Activated naive CD4-positive, alpha-beta T cell (primary cell): Measurements from ENCODE around the gene RNPEP.
"Not testable (repeated sequence)": the region's sequence is repeated elsewhere in the genome, so short reads cannot be mapped to it uniquely, and the experiment has no call there.

ENCODE experiments used
- DNase-seq, 4 experiments: peaks; one replicate each; lab custom pipeline; 2025; lab: John Stamatoyannopoulos, UW

Gene RNPEP

DNA sequence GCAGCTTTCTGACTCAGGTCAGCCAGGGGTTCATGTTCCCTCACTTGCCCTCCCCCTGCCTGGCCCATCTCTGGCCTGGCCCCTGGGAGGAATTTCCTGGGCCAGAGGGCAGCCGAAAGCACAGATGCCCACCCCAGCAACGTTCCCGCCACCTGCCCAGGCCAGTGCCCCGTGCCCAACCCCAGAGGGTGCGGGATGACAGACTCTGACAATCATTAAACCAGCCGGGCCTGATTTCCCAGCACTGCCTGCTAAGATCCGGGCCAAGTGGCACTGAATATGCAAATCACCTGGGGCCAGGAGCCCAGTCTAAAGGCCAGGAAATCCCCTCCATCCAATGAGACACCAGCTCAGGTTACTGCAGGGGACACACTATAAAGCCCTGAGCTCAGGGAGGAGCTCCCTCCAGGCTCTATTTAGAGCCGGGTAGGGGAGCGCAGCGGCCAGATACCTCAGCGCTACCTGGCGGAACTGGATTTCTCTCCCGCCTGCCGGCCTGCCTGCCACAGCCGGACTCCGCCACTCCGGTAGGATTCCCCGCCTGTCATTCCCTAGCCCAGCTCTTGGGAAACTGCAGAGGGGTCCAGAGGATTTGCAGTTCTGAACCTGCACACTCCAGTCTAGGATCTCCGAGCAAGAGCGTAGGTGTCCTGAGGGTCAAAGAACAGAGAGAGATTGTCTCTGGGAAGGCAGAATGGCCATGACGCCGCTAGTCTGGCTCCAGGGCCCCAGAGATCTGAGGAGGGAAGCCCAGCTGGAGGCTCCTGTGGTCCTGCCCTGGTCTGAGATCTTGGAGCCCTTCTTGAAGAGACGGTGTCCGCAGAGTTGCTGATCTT lies 27.9 kb downstream of the RNPEP start, which contains the start of gene ELF3:
Gene ELF3 (plus strand): TSS at position 408 of the 836 bp plus-strand sequence. CDS start 550 bp downstream, outside the sequence.
- DNase-seq, result no peak

DNA sequence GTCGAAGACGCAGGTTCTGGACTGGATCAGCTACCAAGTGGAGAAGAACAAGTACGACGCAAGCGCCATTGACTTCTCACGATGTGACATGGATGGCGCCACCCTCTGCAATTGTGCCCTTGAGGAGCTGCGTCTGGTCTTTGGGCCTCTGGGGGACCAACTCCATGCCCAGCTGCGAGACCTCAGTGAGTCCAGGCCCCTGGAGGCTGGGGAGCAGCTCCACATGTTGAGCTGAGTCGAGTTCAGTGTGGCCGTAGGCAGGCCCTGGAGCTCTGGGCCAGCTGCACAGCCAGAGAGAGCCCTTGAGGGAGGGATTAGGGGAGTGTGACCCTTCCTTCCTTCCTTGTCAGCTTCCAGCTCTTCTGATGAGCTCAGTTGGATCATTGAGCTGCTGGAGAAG lies 29.5 kb downstream of the RNPEP start:
- no peak for DNase-seq

DNA sequence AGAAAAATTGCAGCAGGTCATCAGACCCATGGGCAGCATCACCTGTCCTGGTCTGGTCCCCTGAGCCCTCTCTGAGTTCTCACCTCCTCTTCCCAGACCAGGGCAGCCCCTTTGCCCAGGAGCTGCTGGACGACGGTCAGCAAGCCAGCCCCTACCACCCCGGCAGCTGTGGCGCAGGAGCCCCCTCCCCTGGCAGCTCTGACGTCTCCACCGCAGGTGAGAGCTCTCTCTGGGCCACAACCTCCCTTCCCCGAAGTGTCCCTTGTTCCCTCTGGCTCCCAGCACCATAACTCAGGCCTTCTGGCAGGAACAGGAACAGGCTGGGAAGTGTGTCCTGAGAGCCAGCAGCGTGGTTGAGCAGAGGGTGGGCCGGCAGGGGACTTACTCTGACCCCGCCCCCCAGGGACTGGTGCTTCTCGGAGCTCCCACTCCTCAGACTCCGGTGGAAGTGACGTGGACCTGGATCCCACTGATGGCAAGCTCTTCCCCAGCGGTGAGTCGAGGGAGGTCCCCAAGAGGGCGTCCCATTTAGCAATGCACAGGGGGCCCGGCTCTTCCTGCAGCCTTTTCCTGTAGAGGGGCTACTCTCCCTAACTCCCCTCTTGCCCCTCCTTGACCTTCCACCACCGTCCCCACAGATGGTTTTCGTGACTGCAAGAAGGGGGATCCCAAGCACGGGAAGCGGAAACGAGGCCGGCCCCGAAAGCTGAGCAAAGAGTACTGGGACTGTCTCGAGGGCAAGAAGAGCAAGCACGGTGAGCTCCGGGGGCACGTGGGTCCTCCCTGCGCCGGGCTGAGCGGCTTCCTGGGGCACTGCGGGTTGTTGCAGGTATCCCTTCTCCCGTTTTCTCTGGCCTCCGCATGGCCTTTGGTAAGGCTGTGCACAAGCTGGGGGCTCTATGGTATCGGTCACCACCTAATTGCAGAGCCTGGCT lies 30.4 kb downstream of the RNPEP start:
- no peak for DNase-seq

DNA sequence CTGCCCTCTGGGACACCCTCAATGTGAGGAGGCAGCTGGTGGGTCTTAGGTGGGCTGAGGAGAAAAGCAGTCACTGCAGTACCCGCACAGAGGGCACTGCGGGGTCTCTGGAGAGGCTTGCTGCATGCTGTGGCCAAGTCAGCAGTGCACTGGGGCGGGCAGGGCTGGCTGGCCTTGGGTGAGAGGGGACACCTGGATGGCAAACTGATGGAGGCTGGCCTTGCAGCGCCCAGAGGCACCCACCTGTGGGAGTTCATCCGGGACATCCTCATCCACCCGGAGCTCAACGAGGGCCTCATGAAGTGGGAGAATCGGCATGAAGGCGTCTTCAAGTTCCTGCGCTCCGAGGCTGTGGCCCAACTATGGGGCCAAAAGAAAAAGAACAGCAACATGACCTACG lies 31.2 kb downstream of the RNPEP start:
- no peak for DNase-seq

DNA sequence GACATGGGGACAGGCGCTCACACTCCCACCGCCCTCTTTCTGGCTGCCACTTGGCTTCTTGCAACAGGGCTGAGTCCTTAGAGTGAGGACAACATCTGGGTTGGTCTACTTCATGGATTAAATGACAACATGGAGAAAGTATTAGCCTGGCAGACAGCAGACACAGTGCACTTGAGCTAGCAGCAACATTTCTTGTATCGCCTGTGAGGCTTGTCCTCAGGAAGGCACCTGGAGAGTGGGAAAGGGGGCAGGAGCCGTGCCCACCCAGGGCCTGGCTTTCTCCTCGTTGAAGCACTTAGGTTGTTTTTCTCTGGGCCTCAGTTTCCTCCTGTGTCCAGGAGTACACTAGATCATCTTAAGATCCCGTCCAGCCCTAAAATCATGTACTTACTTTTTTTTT lies 31.6 kb downstream of the RNPEP start:
- no peak for DNase-seq

DNA sequence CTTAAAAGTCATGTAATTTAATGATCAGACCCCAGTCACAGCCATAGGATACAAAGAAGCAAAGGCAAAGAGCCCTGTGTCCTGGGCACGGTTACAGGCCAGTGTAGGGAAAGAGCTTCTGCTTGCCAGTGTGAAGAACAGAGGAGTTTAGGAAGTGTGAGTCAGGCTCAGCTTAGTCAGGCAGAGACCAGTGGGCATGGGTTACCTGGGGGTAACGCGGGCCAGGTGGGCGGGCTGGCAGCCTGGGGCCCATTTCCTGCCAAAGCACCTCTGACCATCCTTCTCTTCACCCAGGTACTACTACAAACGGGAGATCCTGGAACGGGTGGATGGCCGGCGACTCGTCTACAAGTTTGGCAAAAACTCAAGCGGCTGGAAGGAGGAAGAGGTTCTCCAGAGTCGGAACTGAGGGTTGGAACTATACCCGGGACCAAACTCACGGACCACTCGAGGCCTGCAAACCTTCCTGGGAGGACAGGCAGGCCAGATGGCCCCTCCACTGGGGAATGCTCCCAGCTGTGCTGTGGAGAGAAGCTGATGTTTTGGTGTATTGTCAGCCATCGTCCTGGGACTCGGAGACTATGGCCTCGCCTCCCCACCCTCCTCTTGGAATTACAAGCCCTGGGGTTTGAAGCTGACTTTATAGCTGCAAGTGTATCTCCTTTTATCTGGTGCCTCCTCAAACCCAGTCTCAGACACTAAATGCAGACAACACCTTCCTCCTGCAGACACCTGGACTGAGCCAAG lies 32.6 kb downstream of the RNPEP start:
- no peak for DNase-seq

DNA sequence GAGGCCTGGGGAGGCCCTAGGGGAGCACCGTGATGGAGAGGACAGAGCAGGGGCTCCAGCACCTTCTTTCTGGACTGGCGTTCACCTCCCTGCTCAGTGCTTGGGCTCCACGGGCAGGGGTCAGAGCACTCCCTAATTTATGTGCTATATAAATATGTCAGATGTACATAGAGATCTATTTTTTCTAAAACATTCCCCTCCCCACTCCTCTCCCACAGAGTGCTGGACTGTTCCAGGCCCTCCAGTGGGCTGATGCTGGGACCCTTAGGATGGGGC lies 33.2 kb downstream of the RNPEP start:
- DNase-seq, result no peak

DNA sequence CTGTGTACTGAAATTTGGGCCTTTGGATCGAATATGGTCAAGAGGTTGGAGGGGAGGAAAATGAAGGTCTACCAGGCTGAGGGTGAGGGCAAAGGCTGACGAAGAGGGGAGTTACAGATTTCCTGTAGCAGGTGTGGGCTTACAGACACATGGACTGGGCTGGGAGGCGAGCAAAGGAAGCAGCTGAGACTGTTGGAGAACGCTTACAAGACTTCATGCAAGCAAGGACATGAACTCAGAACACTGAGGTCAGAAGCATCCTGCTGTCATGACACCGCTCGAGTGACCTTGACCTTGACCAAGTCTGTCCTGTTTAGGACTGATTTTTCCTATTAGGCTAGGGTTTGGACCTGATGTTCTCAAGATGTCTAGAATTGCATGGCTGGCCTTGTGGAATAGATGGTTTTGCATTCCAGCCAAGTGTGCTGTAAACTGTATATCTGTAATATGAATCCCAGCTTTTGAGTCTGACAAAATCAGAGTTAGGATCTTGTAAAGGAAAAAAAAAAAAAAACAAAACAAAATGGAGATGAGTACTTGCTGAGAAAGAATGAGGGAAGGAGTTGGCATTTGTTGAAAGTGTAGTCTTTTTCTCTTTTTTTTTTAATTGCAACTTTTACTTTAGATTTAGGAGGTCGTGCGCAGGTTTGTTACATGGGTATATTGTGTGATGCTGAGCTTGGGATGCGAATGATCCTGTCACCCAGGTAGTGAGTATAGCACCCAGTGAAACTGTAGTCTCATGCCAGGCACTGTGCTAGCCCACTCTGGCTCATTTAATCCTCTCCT lies 33.8 kb downstream of the RNPEP start:
- DNase-seq, result no peak

DNA sequence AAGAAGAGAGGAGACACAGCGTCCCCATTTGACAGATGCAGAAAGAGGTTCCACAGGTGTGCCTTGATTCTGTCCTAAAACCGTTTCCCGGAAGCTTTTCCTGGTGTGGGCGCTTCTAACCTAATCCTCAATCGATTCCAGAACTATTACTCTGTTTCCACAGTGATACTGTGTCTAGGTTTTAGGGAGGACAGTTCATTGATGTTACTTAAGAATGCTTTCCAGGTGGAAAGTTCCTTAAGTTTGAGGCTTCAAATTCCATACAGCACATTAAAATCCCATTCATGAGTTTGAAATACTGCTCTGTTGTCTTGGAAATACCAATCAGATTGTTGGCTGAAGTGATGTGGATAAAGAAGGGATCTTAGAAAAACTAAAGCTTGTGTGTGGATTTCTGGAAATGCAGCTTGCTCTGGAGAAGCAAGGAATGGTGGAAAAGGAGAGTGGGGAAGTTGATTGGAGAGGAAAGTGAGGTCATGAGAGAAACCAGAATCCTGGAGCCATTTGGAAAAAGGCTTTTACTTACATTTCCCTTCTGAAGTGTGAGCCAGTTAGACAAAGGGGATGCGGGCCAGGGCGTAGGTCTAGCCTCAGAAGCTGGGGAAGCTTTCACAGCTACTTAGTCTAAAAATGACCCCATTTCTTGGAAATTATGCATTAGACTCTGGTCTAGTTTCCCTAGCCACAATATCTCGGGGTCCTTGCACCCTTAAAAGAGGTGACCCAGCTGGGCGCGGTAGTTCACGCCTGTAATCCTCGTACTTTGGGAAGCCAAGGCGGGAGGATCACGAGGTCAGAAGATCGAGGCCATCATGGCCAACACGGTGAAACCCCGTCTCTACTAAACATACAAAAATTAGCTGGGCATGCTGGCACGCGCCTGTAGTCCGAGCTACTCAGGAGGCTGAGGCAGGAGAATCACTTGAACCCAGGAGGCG lies 34.6 kb downstream of the RNPEP start:
- no peak for DNase-seq

DNA sequence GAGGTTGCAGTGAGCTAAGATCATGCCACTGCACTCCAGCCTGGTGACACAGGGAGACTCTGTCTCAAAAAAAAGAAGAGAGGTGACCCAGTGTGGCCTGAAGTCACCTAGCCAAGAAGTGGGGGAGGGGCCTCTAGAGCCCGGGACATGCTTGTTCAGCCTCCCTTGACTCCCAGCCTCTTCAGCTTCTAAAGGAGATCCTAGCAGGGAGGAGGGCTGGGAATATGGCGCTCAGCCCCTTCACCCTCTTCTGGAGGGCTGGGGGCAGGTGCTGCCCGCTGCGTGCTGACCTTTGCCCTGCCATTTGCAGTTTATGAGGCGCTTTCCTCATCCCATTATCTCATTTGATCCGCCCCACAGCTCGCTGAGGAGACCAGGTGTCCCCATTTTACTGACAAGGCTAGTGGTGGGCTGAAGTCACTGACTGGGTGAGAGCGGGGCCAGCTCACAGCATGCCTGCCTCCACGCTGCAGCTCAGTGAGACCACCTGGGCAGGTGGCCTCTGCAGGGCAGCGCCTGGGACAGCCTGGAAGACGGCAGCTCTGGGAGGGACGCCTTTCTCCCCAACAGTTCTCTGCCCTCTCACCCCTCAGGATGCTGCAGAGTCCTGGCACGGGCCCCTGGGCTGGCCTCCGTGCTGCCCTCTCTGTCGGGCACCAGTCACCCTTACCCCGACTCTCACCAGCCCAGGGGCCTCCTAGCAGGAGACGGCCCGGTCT lies 35.5 kb downstream of the RNPEP start:
- no peak for DNase-seq

DNA sequence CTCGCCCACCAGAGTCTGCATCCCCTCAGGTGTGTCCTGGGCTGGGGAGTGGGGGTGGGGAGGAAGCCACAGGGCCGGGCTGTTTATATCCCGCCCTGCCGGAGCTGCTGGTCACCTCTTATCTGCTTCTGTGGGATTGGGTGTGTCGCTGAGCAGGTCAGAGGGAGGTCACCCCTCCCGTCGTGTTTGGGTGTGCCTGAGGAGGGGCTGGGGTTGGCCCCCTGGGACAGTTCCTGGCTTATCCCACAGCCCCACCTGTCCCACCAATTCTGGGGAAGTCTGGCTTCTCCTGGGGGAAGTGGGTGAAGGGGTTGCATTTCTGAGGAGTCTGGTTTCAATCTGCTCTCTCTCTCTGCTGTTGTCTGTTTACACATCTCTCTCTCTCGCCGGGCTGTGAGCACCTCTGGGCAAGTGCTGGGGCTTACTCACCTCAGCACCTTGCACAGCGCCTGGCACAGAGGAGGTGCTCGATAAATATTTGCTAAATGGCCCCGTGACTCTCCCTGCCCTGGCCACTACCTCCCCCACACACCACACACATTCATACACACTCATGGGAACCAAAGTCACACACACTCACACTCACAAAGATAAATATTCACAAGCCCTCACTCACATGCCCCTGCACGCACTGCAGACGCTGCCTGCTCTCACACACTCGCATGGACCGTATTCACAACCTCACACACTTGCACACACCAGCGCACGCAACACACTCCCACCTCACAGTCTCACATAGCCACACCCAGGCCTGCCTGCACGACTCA lies 36.2 kb downstream of the RNPEP start:
- DNase-seq, result no peak

DNA sequence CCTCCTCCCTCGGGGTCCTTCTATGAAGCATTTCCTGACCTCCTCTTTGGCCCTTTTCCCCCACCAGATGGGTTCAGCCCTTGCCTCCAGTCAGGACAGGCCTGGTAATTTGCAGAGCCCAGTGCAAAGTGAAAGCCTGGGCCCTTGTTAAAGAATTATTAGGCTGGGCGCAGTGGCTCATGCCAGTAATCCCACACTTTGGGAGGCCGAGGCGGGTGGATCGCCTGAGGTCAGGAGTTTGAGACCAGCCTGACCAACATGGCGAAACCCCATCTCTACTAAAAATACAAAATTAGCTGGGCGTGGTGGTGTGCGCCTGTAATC lies 36.7 kb downstream of the RNPEP start:
- DNase-seq, result not testable (repeated sequence)

DNA sequence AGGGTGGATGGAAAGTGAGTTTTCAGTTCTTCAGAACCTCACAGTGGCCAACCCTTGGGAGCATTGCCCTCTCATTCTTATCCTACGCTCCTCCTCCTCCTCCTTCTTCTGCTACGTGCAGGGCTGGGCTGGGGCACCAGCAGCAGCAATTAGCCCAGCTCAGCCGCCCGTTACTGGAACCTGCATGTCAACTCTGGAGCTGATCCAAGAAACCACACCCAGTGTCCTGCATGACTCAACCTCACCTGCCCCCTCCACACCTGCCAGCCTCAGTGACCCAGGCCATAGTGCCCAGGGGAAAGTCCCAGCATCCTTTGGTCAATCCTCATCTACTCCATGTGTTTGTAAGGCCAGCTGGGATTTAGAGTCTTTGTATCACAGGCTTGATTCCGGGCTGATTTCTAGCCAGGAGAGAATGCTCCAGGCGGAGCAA lies 40.6 kb downstream of the RNPEP start:
- DNase-seq, result no peak

DNA sequence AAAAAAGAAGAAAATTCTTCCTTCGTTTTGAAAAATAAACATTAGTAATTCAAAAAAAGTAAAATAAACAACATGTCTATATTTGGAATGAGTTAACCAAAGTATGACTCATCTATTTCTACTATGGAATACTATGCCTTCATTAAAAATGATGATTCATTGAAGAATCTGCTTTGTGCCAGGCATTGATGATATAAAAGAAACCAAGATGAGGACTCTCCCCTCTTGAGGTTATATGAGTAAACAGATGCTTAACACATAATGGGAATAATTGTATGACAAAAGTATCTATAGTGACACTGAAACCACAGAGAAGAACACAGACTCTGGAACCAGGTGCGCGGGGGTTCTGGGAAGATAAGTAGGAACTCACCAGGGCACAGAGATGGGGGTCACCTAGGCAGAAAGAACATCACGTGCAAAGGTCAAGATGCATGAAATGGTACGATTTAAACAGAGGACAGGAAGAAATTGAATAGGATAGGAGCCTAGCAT lies 46.8 kb downstream of the RNPEP start:
- no peak for DNase-seq

DNA sequence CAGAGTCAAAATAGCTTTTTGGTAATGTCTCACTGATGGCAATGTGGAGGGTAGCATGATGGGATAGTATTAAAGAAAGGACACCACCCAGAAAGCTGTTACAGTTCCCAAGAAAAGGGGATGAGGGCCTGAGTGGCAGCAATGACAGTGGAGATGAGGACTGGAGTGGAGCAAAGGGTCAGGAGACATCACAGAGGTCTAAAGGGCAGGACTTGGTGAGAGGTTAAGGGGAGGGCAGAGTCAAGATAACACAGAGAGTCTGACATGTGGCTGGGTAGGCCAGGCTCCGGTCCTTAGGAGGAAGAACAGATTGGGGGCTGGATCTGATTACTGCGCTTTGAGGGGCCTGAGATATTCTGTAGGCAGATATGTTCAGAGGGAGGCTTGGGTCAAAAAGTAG lies 47.3 kb downstream of the RNPEP start:
- no peak for DNase-seq

DNA sequence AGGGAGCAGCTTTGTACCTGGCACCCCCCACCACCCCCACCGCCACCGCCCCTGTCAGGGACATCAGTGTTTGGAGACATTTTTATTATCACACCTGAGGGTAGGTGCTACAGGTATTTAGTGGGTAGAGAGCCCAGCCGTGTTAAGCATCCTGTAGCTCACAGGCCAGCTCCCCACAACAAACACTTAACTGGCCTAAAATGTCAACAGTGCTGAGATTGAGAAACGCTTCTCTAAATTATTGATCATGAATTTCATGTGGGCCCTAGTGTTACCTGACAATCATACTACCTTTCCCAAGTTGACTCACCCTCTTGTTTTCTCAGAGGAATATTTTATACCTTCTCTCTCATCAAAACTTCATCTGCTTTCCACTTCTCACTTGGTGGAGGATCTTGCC lies 49.3 kb downstream of the RNPEP start:
- no peak for DNase-seq

DNA sequence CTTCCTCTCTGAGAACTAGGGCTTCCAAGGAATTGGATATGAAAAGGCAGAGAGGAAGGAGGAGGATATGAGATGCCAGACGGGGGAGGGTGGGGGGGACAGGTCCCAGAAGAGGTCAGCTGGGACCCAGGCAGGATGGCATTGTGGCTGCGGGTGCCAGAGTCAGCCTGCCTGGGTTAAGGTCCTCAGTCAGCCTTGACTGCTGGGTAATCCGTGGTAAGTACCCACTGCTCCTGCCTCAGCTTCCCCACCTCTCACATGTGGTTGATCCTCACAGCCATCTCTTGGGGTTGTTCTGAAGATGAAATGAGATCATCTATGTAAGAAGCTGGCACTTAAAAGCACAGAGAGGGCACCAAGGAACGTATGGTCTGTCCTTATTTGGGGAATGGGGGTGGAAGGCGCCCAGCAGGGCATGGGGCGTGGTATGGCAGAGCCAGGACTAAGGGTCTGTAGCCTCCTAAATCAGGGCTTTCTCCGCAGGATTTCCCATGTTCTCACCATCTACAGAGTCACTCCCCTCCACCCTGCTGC lies 51.8 kb downstream of the RNPEP start:
- no peak for DNase-seq

DNA sequence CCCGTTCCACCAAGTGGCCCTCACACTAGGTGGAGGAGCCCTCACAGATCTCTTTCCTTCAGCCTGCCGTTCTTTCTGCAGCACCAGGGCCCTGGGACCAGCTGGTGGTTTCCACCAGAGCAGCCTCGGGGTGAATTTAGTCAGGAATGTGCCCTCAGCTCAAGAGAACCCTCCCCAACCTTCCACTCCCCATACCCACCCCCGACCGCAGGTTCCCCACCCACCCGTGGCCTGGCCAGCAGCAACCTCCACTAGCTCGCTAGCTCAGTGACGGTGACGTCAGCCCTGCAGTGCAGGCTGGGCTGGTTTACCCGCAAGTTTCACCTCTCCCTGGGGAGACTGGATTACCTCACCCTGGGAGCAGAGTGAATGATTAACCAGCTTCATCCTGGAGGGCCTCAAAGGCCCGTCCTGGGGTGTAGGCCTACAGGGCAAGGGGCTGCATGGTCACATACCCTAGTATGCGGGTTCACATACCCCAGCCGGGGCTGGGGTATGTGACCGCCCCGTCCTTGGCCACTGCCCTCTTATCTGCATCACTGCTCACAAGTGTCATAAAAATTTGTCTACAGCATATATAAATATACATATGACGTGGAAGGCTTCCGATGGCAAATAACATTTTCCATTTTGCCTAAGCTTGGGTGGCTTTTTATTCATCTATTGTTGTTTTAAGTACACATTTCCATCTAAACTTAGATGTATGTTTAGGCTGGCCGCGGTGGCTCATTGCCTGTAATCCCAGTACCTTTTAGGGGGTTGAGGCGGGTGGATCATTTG lies 52.4 kb downstream of the RNPEP start:
- DNase-seq, result no peak
